ENCODE data around the gene DIABLO. TPM values are rescaled to one million over a fixed set of nuclear protein-coding genes. Genes with fewer than 3 reads are reported as not detected.

Gene DIABLO
- total and polyA plus RNA-seq, 9 of the 15 experiments (the other 6 are each of a cell fraction or from before 2014, with no cell fraction given), result 37.3 to 101 (median 80.1) TPM

DNA sequence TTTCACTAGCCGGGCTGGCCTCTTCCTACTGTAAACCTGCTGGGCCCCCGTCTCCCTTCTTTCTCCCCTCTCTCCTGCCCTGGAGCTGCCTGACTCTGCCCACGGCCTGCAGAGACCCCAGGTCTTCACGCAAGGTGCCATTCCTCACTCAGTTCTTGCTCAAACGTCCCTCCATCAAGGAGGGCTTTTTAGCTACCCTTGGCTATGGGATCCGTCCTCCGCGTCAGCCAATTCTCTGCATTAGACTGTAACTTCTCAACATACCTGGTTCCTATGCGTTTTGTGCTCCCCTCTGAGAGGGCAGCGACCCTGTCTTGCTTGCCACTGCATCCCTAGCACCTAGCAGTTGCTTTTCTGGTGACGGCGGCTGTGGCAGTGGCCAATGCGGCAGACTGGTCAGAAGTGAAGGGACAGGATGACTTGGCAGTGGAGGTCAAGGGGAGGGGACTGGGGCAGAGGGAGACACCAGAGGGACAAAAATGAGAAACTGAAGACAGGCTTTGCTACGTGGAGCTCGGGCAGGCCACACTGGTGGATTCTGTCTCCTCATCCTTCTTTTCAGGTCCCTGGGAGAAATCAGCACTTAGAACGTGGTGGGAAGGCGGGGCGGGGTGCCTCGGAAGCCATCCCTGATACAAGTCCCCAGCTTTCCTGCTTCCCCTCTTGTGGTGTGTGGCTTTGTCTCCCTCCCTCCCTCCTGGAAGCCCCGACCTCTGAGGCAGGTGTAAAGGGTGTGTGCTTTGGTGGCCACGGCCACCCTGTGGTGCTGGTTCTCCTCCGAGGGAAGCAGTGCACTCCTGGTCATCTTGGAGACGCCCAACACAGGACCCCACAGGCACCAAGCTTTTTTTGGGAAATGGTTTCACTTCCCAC is 20.6 kb downstream of the DIABLO start (continued):
- TF ChIP-seq, protein P1, sequence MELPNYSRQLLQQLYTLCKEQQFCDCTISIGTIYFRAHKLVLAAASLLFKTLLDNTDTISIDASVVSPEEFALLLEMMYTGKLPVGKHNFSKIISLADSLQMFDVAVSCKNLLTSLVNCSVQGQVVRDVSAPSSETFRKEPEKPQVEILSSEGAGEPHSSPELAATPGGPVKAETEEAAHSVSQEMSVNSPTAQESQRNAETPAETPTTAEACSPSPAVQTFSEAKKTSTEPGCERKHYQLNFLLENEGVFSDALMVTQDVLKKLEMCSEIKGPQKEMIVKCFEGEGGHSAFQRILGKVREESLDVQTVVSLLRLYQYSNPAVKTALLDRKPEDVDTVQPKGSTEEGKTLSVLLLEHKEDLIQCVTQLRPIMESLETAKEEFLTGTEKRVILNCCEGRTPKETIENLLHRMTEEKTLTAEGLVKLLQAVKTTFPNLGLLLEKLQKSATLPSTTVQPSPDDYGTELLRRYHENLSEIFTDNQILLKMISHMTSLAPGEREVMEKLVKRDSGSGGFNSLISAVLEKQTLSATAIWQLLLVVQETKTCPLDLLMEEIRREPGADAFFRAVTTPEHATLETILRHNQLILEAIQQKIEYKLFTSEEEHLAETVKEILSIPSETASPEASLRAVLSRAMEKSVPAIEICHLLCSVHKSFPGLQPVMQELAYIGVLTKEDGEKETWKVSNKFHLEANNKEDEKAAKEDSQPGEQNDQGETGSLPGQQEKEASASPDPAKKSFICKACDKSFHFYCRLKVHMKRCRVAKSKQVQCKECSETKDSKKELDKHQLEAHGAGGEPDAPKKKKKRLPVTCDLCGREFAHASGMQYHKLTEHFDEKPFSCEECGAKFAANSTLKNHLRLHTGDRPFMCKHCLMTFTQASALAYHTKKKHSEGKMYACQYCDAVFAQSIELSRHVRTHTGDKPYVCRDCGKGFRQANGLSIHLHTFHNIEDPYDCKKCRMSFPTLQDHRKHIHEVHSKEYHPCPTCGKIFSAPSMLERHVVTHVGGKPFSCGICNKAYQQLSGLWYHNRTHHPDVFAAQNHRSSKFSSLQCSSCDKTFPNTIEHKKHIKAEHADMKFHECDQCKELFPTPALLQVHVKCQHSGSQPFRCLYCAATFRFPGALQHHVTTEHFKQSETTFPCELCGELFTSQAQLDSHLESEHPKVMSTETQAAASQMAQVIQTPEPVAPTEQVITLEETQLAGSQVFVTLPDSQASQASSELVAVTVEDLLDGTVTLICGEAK (IDR thresholded peaks at IDR 0.05), result peak; percentile 72
- TF ChIP-seq, protein P1 (CRISPR knock-in tag; IDR thresholded peaks at IDR 0.05), result no peak
- TF ChIP-seq, protein P2, sequence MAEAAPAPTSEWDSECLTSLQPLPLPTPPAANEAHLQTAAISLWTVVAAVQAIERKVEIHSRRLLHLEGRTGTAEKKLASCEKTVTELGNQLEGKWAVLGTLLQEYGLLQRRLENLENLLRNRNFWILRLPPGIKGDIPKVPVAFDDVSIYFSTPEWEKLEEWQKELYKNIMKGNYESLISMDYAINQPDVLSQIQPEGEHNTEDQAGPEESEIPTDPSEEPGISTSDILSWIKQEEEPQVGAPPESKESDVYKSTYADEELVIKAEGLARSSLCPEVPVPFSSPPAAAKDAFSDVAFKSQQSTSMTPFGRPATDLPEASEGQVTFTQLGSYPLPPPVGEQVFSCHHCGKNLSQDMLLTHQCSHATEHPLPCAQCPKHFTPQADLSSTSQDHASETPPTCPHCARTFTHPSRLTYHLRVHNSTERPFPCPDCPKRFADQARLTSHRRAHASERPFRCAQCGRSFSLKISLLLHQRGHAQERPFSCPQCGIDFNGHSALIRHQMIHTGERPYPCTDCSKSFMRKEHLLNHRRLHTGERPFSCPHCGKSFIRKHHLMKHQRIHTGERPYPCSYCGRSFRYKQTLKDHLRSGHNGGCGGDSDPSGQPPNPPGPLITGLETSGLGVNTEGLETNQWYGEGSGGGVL (CRISPR knock-in tag; IDR thresholded peaks at IDR 0.05), result no peak
- TF ChIP-seq, protein P3, sequence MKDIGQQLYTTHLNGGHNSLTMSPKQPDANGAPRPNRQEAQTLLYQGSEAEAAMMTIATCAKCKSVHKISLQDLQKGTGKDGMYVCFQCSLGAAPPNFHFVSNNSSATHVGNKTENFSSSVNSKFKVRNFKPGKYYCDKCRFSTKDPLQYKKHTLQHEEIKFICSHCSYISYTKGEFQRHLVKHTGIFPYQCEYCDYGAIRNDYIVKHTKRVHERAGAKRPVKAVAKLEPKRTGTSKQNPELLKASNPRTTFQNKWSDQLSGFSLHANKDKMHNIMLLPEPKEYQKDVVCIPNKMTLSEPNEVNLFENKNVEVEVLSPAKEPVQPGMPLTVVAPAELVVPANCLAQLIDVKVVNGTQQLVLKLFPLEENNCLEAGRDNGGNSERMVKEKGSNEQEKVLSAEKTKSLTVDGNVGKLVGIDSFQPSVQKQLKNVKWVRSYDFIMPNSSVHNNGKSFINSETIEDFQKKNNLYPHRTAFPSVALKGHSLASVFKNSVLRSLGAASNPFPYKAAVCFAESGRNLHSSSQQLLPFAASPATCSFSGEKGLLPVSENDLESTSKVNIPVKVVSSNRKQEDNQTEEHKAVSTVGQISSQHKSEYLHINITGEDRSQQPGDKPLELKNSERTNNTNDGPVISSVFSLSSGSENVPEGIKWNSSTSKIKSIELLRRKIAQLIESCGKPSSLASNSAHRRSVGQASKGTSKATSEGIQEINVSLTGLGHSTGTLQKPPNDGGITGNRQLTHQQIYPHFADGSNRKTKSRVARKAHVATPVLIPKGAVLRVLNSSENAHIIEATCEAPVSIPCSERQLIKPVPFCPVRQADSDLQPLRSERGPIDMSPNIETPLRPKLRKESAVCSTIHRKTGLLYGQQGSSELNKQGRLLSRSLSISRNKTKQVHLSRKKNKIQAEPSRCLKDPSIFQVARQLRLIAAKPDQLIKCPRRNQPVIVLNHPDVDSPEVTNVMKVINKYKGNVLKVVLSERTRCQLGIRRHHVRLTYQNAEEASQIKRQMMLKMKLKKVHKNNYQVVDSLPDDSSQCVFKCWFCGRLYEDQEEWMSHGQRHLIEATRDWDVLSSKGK (CRISPR knock-in tag; IDR thresholded peaks at IDR 0.05), result no peak
- peak; percentile 52 for TF ChIP-seq POLR2AphosphoS2 (IDR thresholded peaks at IDR 0.05; ENCODE audit: low read length)
- TF ChIP-seq, protein P4, sequence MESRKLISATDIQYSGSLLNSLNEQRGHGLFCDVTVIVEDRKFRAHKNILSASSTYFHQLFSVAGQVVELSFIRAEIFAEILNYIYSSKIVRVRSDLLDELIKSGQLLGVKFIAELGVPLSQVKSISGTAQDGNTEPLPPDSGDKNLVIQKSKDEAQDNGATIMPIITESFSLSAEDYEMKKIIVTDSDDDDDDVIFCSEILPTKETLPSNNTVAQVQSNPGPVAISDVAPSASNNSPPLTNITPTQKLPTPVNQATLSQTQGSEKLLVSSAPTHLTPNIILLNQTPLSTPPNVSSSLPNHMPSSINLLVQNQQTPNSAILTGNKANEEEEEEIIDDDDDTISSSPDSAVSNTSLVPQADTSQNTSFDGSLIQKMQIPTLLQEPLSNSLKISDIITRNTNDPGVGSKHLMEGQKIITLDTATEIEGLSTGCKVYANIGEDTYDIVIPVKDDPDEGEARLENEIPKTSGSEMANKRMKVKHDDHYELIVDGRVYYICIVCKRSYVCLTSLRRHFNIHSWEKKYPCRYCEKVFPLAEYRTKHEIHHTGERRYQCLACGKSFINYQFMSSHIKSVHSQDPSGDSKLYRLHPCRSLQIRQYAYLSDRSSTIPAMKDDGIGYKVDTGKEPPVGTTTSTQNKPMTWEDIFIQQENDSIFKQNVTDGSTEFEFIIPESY (CRISPR knock-in tag; IDR thresholded peaks at IDR 0.05), result peak; percentile 74
- TF ChIP-seq PML (IDR thresholded peaks at IDR 0.05; ENCODE audit: low read length), result peak; percentile 21; the same call in 1 of the 2 replicates
